Neuron (in vitro differentiated cells): ENCODE results near the gene LRP1B.
"Not testable (repeated sequence)": the region's sequence is repeated elsewhere in the genome, so short reads cannot be mapped to it uniquely, and the experiment has no call there.

Experiments used
- H2AFZ ChIP-seq: one replicate; pipeline ENCODE4 v1.6.1; 2013; ENCODE audit warnings: low read depth, mild to moderate bottlenecking, inconsistent platforms, low read length, moderate library complexity
- H3K27me3 ChIP-seq: one replicate; pipeline ENCODE4 v1.6.1; 2013; ENCODE audit warnings: low read length; ENCODE audit not compliant: insufficient read depth
- H3K36me3 ChIP-seq: one replicate; pipeline ENCODE4 v1.6.1; 2013; ENCODE audit warnings: low read length; ENCODE audit not compliant: insufficient read depth
- H3K4me1 ChIP-seq: one replicate; pipeline ENCODE4 v1.6.1; 2013; ENCODE audit warnings: low read length; ENCODE audit not compliant: insufficient read depth
- H3K4me3 ChIP-seq: 2 replicates; pipeline ENCODE4 v1.5.1; 2013; ENCODE audit warnings: mild to moderate bottlenecking, low read length, moderate library complexity
- H3K9me3 ChIP-seq: one replicate; pipeline ENCODE4 v1.6.1; 2013; ENCODE audit warnings: low read length

LRP1B gene

DNA sequence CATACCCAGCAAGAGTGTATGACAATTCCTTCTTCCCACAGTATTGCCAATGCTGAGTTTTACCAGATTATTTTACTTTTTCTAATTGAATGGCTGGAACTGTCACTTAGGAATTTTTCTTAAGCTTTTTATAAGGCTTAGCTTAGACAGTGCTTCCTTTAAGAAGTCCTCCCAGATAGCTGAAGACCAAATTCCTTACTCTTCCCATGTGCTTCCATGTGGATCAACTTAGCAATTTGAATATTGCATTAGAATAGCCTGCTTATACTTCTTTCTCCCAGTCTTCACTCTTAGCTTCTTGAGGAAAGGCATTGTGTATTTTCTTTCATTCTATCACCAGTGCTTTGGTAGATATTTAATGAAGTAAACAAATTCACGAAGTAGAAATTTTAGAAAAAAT, 1144.4 kb downstream of the LRP1B start:
- no peaks in the 10 kb centered on the region for H3K4me1 ChIP-seq
- no peaks in the 10 kb centered on the region for H3K36me3 ChIP-seq
- H3K4me3 ChIP-seq: no peak overlapping the region
- no peaks in the 10 kb centered on the region for H3K27me3 ChIP-seq
- H3K9me3 ChIP-seq: no peaks in the 10 kb centered on the region
- H2AFZ ChIP-seq: no peak overlapping the region

DNA sequence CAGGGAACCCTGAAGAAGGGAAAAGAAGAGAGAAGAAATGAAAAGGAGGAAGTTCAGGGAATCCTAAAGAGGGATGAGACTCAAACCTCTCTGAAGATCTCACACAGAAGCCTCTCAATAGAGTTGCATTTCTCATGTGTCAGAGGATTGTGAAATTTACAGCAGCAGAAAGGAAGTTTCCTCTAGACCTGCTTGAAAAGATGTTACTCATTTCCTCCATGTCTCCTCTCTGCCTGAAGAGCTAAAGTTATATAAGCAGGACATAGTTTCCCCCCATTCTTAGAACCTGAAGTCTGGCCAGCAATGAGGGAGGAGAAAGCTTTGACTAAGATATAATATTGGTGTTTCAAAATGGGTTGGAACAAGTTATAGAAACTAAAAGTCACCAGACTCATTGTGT, 1155.6 kb downstream of the LRP1B start:
- no peaks in the 10 kb centered on the region for H3K4me1 ChIP-seq
- H2AFZ ChIP-seq: no peak overlapping the region
- no peaks in the 10 kb centered on the region for H3K27me3 ChIP-seq

GRCh38 chr2:140972724-140973123, 1158.1 kb downstream of the LRP1B start:
- H3K4me1 ChIP-seq: no peaks in the 10 kb centered on the region
- no peaks in the 10 kb centered on the region for H3K36me3 ChIP-seq
- H3K27me3 ChIP-seq: no peaks in the 10 kb centered on the region
- no peak overlapping the region for H3K4me3 ChIP-seq
- no peaks in the 10 kb centered on the region for H3K9me3 ChIP-seq
- no peak overlapping the region for H2AFZ ChIP-seq

More for the DNA sequence above, 1155.6 kb downstream of the LRP1B start:
- Histone ChIP-seq H3K9me3 (no peaks in the 10 kb centered on the region), H3K36me3 (no peaks in the 10 kb centered on the region), H3K4me3 (no peak overlapping the region)

- not testable (repeated sequence) for H2AFZ ChIP-seq, H3K27me3 ChIP-seq, H3K4me1 ChIP-seq
Observed at GRCh38 chr2:140964324-140964723, 1166.5 kb downstream of the LRP1B start.

DNA sequence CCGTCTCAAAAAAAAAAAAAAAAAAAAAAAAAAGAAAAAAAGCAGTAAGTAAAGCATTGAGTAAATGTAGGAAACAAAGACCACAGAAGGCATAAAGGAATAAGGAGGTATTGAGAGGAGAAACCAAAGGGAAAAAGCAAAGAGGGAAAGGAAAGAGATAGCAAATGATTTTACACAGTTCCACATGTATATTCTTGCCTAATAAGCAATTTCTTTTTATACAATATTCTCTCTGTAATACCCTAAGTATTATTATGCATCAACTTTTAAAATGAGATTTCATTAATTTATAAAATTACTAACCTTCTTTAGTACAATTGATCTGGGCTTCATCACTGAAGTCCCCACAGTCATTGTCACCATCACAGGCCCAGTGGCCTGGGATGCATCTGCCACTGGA, 1180.9 kb downstream of the LRP1B start:
- no peaks in the 10 kb centered on the region for H3K9me3 ChIP-seq
- H3K4me1 ChIP-seq: no peaks in the 10 kb centered on the region
- no peaks in the 10 kb centered on the region for H3K36me3 ChIP-seq
- no peak overlapping the region for H2AFZ ChIP-seq
- H3K27me3 ChIP-seq: no peaks in the 10 kb centered on the region
- no peak overlapping the region for H3K4me3 ChIP-seq

More at GRCh38 chr2:140964324-140964723, 1166.5 kb downstream of the LRP1B start:
- not testable (repeated sequence) for H3K9me3 ChIP-seq, H3K36me3 ChIP-seq, H3K4me3 ChIP-seq

DNA sequence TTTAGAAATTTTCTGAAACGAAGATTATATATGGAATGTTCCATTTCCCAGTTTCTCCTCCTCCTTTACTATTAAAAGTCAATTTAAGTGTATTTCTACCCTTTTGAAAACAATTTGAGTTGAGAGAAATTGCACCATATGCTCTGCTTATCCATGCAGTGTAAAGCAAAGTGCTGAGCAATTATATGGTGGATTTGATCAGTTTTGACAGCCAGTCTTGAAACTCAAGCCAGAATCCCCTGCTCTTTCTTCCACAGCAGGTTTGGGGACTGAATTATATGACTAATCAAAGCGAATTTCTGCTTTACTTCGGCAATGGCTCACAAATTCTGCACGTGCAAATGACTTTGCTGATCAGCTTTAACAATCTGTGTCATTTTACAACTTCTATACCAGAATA, 1183.6 kb downstream of the LRP1B start:
- Histone ChIP-seq H2AFZ (no peak overlapping the region), H3K36me3 (no peaks in the 10 kb centered on the region), H3K4me3 (no peak overlapping the region), H3K9me3 (no peaks in the 10 kb centered on the region), H3K27me3 (no peaks in the 10 kb centered on the region), H3K4me1 (no peaks in the 10 kb centered on the region)

- Histone ChIP-seq H3K27me3 (no peaks in the 10 kb centered on the region), H2AFZ (no peak overlapping the region), H3K36me3 (no peaks in the 10 kb centered on the region), H3K4me3 (no peak overlapping the region), H3K9me3 (no peaks in the 10 kb centered on the region), H3K4me1 (no peaks in the 10 kb centered on the region)
Observed at GRCh38 chr2:140943867-140944266, 1186.9 kb downstream of the LRP1B start.

DNA sequence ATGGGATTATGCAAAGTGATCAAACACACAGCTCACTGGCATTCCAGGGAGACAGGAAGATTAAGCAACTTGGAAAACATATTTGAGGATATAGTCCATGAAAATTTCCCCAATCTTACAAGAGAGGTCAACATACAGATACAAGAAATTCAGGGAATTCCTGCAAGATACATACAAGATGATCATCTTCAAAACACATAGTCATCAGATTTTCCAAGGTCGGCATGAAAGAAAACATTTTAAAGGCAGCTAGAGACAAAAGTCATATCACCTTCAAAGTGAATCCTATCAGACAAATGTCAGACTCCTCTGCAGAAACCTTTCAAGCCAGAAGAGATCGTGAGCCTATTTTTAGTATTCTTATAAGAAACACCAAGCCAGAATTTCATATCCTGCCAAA, 1188.5 kb downstream of the LRP1B start:
- no peaks in the 10 kb centered on the region for H3K36me3 ChIP-seq
- no peak overlapping the region for H2AFZ ChIP-seq
- no peaks in the 10 kb centered on the region for H3K4me1 ChIP-seq
- H3K9me3 ChIP-seq: no peaks in the 10 kb centered on the region
- no peak overlapping the region for H3K4me3 ChIP-seq
- no peaks in the 10 kb centered on the region for H3K27me3 ChIP-seq

- Histone ChIP-seq H3K27me3 (no peaks in the 10 kb centered on the region), H3K4me1 (no peaks in the 10 kb centered on the region), H3K36me3 (no peaks in the 10 kb centered on the region), H2AFZ (no peak overlapping the region), H3K4me3 (no peak overlapping the region), H3K9me3 (no peaks in the 10 kb centered on the region)
Observed at GRCh38 chr2:140929849-140930248, 1201.0 kb downstream of the LRP1B start.

- Histone ChIP-seq H3K36me3 (no peaks in the 10 kb centered on the region), H3K4me1 (no peaks in the 10 kb centered on the region), H3K9me3 (no peaks in the 10 kb centered on the region), H3K4me3 (no peak overlapping the region), H3K27me3 (no peaks in the 10 kb centered on the region), H2AFZ (no peak overlapping the region)
Observed at GRCh38 chr2:140918426-140918825, 1212.4 kb downstream of the LRP1B start.

DNA sequence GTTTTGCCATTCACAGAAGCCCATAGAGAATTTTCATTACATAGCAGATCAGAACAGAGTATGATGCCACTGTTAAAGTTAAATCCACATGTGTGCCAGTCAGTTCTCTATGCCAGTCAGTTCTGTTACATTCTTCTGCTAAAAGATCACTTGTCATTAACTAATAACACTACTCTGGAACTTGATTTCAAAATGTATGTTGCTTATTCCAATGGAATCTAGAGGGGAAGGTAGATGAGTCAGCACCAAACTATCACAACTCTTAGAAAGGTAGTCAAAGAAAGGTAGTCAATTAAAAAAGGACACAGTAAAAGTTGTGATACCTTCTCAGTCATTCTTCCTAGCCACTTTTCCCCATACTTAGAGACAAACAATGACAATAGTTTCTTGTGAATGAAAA, 1214.4 kb downstream of the LRP1B start:
- no peaks in the 10 kb centered on the region for H3K36me3 ChIP-seq
- no peaks in the 10 kb centered on the region for H3K27me3 ChIP-seq
- no peak overlapping the region for H3K4me3 ChIP-seq
- H3K9me3 ChIP-seq: no peaks in the 10 kb centered on the region
- H3K4me1 ChIP-seq: no peaks in the 10 kb centered on the region
- no peak overlapping the region for H2AFZ ChIP-seq

GRCh38 chr2:140910683-140911082, 1220.1 kb downstream of the LRP1B start:
- no peaks in the 10 kb centered on the region for H3K9me3 ChIP-seq
- H3K36me3 ChIP-seq: no peaks in the 10 kb centered on the region
- H3K4me3 ChIP-seq: no peak overlapping the region
- no peaks in the 10 kb centered on the region for H3K27me3 ChIP-seq
- H3K4me1 ChIP-seq: no peaks in the 10 kb centered on the region
- no peak overlapping the region for H2AFZ ChIP-seq

GRCh38 chr2:140905083-140905781, 1225.6 kb downstream of the LRP1B start:
- no peak overlapping the region for H3K4me3 ChIP-seq
- no peaks in the 10 kb centered on the region for H3K36me3 ChIP-seq
- H2AFZ ChIP-seq: no peak overlapping the region
- no peaks in the 10 kb centered on the region for H3K9me3 ChIP-seq
- H3K4me1 ChIP-seq: no peaks in the 10 kb centered on the region
- no peaks in the 10 kb centered on the region for H3K27me3 ChIP-seq

DNA sequence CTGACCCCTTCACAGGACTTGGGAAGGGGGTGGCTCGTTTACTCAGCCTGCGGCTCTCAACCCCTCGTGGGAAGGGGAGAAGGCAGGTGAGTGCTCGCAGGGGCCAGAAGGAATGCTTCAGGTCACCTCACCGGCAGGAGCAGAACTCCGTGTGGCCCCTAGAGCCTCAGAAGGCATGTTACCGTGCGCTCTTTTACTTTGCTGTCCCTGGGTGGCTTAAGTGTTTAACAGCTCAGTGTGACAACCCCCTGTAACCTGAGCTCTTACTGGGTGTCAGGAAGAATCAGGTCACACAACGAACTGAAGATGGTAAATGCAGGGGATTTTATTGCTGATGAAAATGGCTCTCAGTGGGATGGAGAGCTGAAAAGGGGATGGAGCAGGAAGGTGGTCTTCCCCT, 1235.4 kb downstream of the LRP1B start:
- H2AFZ ChIP-seq: no peak overlapping the region
- H3K9me3 ChIP-seq: peaks cover 2% of the 10 kb centered on the region
- H3K4me1 ChIP-seq: peaks cover 3% of the 10 kb centered on the region
- no peaks in the 10 kb centered on the region for H3K36me3 ChIP-seq
- H3K27me3 ChIP-seq: no peaks in the 10 kb centered on the region
- no peak overlapping the region for H3K4me3 ChIP-seq
